Mesenteric fat pad (tissue), 1 donor: ENCODE measurements around the gene KRTAP5-5. TPM values are rescaled to one million over a fixed set of nuclear protein-coding genes. Genes with fewer than 3 reads are reported as not detected.
"Not testable (repeated sequence)": the region's sequence is repeated elsewhere in the genome, so short reads cannot be mapped to it uniquely, and the experiment has no call there.

Experiments used
- DNase-seq: peaks from one replicate; pipeline ENCODE4 v3.0.0-alpha.2; 2020; ENCODE audit warnings: low spot score
- total RNA-seq: library from RNA; stranded (reverse); fragmentation: NEBNext Ultra II Directional; extraction: Animal tissue kit (Norgen Biotek cat#: 25700); gene quantifications from one replicate; pipeline ENCODE4 v1.2.1, GENCODE V29; 2021
- donor health status: DM: yes; HTN: yes; CAD: no.

The KRTAP5-5 gene
- total RNA-seq, 1 donor from 2014 or later = not detected

DNA sequence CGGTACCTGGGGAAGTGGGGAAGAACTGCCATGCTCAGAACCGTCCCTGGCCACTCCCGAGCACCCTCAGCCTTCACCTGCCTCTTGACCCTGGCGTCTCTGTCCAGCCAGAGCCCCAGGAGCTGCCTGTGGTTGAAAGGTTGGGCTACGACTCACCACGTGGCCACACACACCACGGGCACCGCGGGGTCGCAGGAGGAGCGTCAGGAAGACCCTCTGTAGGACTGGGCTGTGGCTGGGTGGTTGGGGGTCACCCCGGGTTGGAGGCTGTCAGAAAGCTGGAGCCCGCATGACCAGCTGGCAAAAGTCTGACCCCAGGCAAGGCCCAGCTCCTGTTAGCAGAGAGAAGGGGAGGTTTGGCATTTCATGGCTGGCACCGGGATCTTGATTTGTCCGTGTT, 11.5 kb downstream of the KRTAP5-5 start:
- no peak for DNase-seq

DNA sequence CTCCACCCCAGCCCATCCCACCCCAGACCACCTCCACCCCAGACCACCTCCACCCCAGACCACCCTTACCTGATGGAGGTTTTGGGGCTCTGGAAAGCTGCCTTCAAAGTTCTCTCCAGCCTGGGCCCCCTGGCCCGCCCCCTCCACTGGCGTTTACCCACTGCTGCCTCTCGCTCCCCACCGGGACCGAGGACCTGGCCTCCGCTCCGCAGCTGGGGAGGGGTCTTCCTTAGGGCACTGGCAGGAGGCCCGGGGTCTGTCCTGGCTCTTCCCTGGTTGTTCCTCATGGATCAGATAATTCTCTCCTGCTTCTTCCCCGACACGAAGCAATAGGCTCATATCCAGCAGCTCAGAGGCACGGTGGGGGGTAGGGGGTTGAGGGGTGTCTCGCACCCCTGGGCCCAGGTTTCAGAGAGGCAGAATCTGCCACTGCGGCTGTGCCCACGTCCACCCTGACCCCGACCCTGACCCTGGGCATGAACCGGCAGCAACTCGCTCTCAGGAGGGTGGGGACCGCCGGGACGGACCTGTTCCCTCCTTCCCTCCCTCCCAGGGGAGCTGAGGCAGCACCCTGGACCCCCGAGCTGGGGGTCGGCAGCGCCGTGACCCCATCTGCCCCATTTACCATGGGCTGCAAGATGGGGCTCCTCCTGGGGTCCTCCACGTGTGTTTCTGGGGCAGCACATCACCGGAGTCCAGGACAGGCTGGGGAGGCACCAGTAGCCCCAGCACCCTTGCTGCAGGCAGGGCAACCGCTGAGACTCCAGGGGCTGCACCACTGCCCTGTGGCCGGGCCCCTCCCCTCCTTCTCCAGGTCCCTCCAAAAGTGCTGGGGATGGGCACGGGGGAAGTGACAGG, 12.9 kb downstream of the KRTAP5-5 start:
- DNase-seq = no peak

DNA sequence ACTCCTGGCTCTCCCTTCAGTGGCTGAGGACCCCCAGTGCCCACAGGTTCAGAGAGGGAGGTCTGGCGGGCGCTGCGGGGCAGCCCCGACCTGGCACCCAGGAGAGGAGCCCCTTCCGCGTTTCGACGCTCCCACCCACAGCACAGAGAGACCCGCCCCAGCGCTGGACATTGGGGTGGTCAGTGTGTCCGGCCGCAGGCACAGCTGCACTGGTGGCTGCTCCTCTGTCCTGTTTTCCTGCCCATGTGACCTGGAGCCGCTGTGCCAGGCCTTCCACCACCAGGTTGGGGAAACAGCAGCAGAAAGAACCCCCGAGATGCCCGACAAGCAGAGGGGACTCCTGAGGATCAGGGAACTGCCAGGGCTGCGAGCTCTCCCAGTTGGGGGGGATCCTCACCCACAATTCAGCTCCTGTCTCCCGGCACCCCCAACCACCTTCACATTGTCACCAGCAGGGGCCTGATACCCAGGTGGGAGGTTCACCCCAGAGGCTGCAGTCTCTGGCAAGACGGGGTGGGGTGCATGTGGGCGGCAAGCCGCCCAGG, 13.6 kb downstream of the KRTAP5-5 start:
- no peak for DNase-seq

DNA sequence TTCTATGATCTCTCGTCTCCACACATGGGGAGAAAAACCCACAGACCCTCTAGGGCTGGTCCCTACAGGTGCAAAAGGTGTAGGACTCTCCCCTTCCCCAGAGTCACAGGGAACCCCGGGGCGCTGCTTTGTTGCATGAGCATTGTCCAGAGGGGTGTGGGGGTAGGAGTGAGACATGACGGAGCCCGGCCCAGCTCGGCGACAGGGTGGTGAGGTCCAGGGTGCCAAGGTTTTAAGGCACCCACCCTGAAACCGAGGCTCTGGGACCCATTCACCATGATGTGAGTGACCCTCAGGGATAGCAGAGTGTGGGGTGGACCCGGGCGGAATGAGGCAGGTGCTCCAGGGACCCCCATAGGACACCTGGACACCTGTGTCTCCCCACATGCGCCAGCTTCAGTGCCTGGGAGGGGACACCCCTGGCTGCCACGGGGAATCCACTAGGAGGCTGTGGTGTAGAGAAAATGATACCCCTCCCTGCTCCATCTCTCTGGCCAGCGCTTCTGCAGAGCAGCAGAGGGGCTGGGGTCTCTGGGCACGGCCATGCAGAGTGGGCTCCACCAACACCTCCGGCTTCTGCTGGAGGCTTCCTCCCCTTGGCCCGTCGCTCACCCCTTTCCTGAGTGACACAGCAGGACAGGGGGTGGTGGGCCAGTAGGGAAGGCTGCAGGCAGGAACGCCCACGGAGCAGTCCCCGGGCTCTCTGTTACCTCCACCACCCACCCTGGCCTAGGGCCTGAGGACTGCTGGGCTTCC, 15.2 kb downstream of the KRTAP5-5 start:
- DNase-seq = no peak

DNA sequence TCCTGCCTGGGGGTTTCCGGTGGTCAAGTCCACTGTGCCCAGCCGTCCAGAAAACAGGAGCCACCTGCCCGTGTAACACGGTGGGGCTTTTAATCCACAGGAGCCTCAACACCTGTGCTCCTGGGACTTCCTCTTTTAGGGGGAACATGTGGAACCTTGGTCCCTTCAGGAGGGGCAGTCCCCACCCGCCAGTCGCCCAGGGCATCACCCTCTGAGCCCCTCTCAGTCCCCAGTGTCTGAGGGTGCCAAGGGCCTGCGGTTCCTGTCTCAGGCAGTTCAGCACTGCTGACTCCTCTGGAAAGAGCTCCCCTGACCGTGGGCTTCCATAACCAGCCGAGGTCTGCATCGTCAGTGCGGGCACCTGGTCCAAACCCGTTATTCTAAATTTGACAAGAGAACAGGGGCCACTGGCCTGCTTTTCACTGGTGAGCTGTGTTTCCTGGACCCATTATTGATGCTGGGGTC, 15.8 kb downstream of the KRTAP5-5 start:
- no peak for DNase-seq

DNA sequence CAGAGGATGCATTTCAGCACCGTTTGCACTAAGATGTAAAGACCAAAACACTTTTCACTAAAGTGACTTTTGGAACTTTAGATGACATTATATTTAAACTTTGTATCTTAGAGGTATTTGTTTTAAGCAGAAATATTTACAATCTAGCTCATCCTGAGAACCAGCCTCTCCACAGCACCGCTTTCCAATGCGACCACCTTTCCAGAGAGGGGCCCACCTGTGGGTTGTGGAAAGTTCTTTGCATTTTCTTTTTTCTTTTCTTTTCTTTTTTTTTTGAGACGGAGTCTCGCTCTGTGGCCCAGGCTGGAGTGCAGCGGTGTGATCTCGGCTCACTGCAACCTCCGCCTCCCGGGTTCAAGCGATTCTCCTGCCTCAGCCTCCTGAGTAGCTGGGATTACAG, 17.0 kb downstream of the KRTAP5-5 start:
- not testable (repeated sequence) for DNase-seq

DNA sequence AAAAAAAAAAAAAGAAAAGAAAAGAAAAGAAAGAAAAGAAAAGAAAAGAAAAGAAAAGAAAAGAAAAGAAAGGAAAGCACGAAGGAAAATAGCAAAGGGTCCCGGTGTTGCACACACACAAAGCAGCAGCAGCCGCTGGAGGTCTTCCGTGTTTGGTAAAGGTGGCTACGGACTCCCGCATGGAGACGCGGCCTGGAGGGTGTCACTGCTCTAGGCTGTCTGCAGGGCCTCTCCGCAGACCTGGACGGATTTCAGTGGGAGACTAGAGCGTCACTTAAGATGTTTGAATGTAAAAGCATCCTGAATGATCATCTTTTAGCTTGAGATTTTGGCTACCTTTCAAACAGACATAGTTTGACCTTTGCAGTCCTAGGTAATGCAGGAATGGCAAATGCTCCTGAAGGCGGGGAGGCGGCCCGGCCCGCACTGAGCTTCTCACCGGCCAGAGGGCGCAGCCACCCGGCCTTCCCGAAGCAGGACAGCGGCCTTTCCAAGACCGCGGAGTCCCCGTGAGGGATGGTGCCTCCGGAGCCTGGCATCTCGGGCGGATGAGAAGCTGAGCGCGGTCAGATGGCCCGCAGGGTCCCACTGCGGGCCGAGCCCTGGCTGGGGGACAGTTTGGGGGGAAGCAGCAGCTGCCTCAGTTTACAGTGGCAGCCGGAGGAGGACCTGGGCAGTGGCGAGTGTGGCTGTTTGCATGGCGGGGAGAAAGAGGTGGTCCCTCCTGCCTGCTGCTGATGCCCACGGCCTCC, 18.5 kb downstream of the KRTAP5-5 start:
- no peak for DNase-seq

DNA sequence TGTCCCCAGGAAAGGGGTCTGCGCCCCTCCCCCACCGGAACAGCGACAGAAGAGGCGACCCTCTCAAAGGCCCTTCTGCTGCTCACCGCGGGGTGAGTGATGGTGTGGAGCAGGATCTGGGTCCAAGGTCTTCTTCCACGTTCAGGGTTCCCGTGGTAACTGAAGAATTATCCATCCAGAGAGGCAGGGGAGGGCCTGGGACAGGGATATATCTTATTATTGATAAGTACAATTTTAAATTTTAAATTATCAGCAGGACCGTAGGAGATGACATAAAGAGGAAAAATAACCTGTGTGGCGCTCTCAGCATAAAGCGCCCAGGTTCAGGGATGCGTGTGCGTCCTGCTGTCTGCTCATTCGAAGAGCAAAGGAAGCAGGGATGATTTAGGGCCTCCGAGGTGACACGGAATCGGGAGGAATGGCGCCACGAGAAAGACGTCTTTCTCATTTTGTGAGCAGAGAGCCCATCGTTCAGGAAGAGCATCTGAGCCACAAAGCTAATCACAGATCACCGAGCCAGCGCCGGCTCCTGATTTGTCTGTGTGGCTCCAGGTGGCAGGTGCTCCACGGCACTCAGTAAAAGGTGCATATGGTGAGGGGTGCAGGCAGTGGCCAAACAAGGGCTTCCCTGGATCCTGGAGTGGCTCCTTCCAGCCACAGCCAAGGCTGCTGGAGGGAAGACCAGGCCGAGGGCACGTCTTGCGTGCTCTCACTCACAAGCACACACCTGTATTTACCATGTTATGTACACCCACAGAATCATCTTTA, 19.3 kb downstream of the KRTAP5-5 start:
- no peak for DNase-seq

DNA sequence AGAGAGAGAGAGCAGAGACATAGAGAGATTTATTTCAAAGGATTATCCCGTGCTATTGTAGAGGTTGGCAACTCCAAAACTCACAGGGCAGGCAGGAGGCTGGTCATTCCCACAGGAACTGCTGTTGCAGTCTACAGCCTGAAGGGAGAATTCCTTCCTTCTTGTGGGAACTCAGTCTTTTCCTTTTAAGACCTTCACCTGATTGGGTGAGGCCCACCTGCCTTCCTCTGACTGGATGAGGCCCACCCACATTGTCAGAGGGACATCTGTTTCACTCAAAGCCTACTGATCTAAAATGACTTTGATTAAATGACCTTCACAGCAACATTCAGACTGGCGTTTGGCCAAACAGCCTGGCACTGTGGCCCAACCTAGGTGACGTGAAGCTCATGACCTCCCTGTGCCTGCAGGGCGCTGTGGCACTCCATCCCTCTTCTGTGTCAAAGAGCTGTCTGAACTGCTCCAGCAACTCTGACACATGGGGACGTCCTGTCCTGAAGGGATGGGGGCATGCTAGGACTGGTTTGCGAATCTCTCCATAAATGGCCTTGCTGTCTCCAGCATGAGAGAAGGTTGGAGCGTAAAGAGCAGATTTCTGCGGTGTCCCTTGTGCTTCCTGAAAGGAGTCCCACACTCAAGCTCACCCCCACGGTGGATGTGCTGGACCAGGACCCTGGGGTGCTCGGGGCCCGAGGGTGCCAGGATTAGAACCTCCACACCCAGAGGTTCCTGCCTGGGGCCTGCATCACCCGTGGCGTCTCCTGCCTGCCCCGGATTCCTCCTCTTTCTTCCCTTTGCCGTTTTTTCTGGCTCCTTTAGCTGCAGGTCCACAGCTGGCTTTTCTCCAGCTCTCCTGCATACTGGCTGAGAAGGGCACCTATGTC, 20.7 kb downstream of the KRTAP5-5 start:
- no peak for DNase-seq

DNA sequence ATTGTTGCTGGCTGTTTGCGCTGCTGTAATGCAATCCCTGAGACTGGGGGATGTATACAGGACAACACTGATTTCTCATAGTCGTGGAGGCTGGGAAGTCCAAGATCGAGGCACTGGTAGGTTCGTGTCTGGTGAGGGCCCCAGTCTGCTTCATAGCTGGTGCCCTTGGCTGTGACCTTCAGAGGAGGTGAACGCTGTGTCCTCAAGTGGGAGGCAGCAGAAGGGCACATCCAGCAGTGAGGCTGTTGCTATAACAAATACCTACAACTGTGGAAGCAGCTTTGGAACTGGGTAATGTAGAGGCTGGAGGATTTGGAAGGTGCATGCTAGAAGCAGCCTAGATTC, 21.3 kb downstream of the KRTAP5-5 start:
- no peak for DNase-seq

DNA sequence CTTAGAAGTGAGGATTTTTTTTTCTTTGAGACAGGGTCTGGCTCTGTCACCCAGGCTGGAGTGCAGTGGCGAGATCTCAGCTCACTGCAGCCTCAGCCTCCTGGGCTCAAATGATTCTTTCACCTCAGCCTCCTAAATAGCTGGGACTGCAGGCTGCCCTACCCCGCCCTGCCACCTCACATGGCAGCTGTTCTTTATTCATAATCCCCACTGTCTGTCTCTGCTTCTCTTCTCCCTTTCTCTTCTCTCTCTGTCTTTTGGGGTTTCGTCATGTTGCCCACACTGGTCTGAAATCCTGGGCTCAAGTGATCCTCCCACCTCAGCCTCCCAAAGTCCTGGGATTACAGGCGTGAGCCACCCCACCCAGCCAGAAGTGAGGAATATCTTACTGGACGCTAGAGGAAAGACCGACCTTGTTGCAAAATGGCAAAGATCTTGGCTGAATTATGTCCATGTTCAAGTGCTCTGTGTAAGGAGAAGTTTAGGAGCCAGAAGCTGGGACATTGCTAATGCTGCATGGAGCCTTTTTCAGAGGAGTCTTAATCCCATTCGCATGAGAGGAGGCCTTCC, 21.9 kb downstream of the KRTAP5-5 start:
- peak; percentile 39 for DNase-seq

DNA sequence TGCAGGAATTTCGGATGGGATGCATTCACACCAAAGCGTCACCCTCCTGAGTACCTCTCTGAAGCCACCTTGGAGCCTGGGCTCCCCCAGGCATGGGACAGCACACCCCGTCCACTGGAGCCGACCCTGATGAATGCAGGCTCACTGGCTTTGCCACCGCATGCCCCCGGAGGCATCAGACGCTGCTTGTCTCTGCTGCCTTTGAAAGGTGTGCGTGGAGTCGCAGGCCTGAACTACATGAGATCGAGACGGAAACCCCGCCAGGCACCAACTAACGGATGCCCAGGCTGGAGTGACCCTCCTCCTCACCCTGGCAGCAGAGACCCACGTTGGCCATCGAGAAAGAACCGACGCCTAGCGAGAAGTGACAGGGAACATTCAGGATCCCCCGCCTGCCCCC, 22.5 kb downstream of the KRTAP5-5 start:
- DNase-seq = peak; percentile 82

DNA sequence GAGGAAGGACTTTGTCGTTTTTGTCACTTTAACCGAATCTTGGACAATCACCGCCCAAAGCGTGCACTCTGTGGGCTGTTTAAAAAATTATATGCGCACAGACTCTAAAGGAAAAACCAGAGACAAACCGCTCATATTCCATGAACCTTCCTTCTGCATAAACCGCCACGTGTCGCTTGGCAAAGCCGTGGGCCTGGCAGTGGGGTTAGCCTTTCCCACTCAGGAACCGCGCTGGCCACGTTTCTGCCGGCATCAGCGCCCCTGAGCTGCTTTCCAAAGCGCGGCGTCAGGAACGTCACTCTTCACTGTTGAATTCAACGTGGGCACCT, 22.8 kb downstream of the KRTAP5-5 start:
- no peak for DNase-seq

DNA sequence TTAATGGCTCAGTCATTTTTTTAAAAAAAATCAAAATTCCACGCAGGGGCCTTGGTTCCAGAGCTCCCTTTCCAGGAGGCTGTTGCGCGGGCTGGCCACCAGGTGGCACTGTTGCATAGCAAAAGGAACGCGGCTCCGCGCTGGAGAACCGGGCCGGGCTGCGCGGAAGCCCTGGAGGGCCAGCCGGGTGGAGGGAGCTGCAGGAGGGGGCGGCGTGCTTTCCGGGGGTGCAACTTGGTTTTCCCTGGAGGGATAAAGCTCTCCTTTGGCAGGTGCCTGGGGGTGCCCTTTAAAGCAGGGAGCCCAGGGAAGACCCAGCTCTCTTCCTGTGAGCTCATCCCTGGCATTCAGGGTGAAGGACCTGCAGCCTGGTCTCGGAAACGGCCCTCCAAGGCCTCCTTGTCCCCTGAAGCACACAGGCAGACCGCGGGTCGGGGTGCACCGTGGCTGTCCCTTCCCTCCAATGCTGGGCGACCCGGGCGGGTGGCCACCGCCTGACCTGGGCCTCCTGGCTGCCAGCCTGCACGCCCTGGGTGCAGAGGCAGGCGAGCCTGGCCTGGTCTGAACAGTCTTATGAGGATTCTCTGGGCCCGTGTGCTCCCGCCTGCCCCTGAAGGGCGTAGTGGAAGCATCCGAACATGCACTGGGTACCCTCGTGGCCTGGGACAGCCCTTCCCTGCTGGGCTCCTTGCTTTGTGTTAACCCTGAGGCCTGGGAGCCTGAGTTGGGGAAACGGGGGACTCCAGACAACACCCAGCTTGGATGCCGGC, 23.4 kb downstream of the KRTAP5-5 start:
- peak; percentile 96 for DNase-seq

DNA sequence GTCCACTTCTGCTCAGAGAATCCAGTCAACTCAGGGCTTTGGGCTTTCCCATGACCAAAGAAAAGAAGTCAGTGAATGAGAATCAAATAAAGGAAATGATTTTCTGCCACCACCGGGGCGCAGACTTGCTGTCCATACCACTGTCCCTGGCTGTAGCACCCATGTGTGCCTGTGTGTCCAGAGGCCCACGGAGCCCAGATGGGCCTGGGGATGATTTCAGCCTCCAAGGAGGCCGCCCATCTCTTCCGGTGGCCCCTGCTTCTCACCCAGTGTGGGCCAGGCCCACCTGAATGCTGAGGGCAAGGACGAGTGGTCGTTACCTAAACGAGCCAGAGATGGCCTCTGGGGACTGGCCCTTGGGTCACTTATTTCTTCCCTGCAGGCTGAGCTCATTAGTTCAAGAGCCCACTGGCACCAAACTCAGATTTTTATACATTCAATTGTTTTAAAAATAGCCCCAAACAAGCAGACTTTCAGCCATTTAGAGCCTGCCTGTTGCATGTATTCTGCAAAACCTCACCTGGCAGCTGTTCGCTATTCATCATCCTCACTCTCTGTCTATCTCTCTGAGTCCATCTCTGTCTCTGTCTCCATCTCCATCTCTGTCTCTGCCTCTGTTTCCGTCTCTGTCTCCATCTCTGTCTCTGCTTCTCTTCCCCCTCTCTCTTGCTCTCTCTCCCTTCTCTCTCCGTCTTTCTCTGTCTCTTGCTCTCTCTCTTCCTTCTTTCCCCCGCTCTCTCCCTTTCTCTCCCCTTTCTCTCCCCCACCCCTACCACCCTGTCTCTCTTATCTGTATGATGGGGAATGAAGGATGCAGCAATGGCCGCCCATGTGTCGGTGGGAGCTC, 24.2 kb downstream of the KRTAP5-5 start:
- peak; percentile 51 for DNase-seq

DNA sequence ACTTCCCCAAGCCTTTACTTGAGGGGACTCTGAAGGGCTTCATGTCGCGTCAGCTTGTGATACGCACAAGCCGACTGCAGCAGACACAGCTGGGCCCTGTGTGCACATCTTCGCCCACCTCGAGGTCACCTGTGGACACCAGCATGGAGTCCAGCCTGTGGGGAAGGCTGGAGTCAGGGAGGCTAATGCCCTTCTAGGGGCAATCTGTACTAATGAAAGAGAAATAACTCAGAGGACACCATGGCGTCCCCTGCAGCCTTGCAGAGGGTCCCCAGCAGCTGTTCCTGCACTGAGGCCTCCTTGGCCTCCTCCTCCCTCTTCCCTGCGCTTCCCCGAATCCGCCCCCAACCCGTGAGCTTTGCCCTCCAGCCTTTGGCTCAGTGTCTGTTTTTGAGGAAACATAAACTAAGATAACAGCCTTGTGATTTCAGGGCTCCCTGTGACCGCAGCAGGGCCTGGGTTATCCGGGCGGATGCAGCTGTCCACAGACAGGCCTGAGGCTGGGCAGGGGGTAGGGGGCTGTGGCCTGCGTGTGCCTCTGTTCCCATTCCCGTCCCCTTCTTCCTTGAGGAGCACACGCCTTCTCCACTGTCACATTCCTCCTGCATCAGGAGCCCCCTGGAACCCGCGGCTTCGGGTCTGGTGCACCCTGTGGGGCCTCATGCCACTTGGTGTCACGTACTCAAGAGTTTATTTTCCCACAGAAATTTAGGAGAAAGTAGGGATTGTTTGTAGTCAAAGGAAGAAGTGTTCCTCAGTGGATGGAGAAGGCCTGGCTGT, 25.0 kb downstream of the KRTAP5-5 start:
- peak; percentile 67 for DNase-seq
